ENCODE results near the gene DCTN2.

- no peak for TF ChIP-seq CTCF (IDR thresholded peaks at IDR 0.05)
- no peak for TF ChIP-seq MAX (IDR thresholded peaks at IDR 0.05)
- TF ChIP-seq RCOR1 (IDR thresholded peaks at IDR 0.05; ENCODE audit: low read depth, low read length) = no peak
- TF ChIP-seq PBX3 (IDR thresholded peaks at IDR 0.05) = no peak
- no peak for TF ChIP-seq CHD2 (IDR thresholded peaks at IDR 0.05; ENCODE audit: low read length, partially characterized antibody)
- TF ChIP-seq MYC (IDR thresholded peaks at IDR 0.05; ENCODE audit: borderline replicate concordance, low read length) = no peak
- TF ChIP-seq HOXA7 (CRISPR knock-in tag; IDR thresholded peaks at IDR 0.05) = no peak
- TF ChIP-seq EP300 (IDR thresholded peaks at IDR 0.05) = no peak
- TF ChIP-seq NR3C1 (IDR thresholded peaks at IDR 0.05) = no peak
- TF ChIP-seq NPAS2 (CRISPR knock-in tag; IDR thresholded peaks at IDR 0.05; ENCODE audit: borderline replicate concordance) = no peak
- TF ChIP-seq POLR2A (IDR thresholded peaks at IDR 0.05; ENCODE audit: low read length) = no peak
Observed at GRCh38 chr12:57500213-57500612, 46.8 kb downstream of the DCTN2 start.

Data from A549 (cell line).